ENCODE measurements around the gene PKHD1.

DNA sequence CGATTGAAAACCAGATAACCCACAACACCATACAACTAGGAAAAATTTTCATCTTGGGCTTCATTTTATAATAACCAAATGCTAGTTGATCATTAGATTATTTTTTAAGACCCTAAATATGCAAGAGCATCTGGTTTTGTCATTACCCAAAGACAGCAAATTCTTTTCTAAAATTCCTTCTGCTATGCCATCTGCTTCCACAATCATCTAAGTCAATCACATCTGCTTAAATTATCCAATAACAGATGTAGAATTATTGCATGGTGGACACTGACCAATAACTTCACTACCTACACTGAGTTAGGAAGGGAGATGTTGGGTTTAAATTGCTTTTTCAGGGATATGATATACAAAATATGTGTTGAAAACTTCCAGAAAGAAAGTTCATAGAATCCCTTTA lies 41.9 kb downstream of the PKHD1 start:
- TF ChIP-seq, protein P1, sequence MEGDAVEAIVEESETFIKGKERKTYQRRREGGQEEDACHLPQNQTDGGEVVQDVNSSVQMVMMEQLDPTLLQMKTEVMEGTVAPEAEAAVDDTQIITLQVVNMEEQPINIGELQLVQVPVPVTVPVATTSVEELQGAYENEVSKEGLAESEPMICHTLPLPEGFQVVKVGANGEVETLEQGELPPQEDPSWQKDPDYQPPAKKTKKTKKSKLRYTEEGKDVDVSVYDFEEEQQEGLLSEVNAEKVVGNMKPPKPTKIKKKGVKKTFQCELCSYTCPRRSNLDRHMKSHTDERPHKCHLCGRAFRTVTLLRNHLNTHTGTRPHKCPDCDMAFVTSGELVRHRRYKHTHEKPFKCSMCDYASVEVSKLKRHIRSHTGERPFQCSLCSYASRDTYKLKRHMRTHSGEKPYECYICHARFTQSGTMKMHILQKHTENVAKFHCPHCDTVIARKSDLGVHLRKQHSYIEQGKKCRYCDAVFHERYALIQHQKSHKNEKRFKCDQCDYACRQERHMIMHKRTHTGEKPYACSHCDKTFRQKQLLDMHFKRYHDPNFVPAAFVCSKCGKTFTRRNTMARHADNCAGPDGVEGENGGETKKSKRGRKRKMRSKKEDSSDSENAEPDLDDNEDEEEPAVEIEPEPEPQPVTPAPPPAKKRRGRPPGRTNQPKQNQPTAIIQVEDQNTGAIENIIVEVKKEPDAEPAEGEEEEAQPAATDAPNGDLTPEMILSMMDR (IDR thresholded peaks at IDR 0.05), result no peak
- no peak for TF ChIP-seq POLR2A (IDR thresholded peaks at IDR 0.05)
